GM12864 (cell line): Measurements from ENCODE around the gene SHF.

ENCODE experiments used
- DNase-seq: peaks from one replicate; pipeline ENCODE4 v3.0.0-alpha.2; 2011; ENCODE audit warnings: low read depth
- H3K4me3 ChIP-seq: 2 replicates; pipeline ENCODE4 v1.5.1; 2011; ENCODE audit warnings: mild to moderate bottlenecking, low read depth, low read length, control low read depth
- CTCF ChIP-seq: IDR thresholded peaks from 2 replicates; pipeline ENCODE4 v1.5.1; 2011; ENCODE audit warnings: low read depth, mild to moderate bottlenecking, moderate library complexity, low read length, control low read depth, inconsistent platforms; ENCODE audit errors: missing control alignments

Gene SHF

GRCh38 chr15:45123397-45123796 is 64.4 kb downstream of the SHF start:
- no peak overlapping the region for H3K4me3 ChIP-seq
- TF ChIP-seq CTCF, result no peak
- no peak for DNase-seq

- no peak for TF ChIP-seq CTCF
- no peak for DNase-seq
- H3K4me3 ChIP-seq, result no peak overlapping the region
Observed at GRCh38 chr15:45122719-45123118, 65.0 kb downstream of the SHF start.

GRCh38 chr15:45121706-45122417 is 65.9 kb downstream of the SHF start:
- TF ChIP-seq CTCF, result no peak
- no peak for DNase-seq
- H3K4me3 ChIP-seq, result no peak overlapping the region

- H3K4me3 ChIP-seq, result no peak overlapping the region
- DNase-seq, result no peak
- TF ChIP-seq CTCF, result no peak
Observed at GRCh38 chr15:45121020-45121419, 66.7 kb downstream of the SHF start.

GRCh38 chr15:45120081-45120972 is 67.4 kb downstream of the SHF start:
- no peak for TF ChIP-seq CTCF
- DNase-seq, result no peak
- no peak overlapping the region for H3K4me3 ChIP-seq

GRCh38 chr15:45118996-45119395 is 68.8 kb downstream of the SHF start:
- H3K4me3 ChIP-seq, result no peak overlapping the region
- no peak for TF ChIP-seq CTCF
- DNase-seq, result no peak
